Middle frontal gyrus (tissue), 1 donor: ENCODE data around the gene TCEAL8.
"Not testable (repeated sequence)": the region's sequence is repeated elsewhere in the genome, so short reads cannot be mapped to it uniquely, and the experiment has no call there.

Source experiments
- DNase-seq: peaks from one replicate; pipeline ENCODE4 v3.0.0-alpha.2; 2015; ENCODE audit warnings: low spot score; ENCODE audit errors: extremely low spot score

Gene TCEAL8

GRCh38 chrX:103254921-103255493, at the start of gene TCEAL8:
TCEAL8 (minus strand) TSS chrX:103255155; CDS start chrX:103253979, 1,176 bp downstream.
- peak; percentile 69 for DNase-seq

- no peak for DNase-seq
These were observed 49.8 kb upstream of the TCEAL8 start for GRCh38 chrX:103304705-103305104.

GRCh38 chrX:103293118-103293517, 38.2 kb upstream of the TCEAL8 start:
- DNase-seq: no peak

GRCh38 chrX:103279624-103280023, 24.7 kb upstream of the TCEAL8 start:
- no peak for DNase-seq

GRCh38 chrX:103276581-103277002, 21.6 kb upstream of the TCEAL8 start, which contains the start of gene TCEAL5:
TCEAL5 (minus strand) TSS chrX:103276750; CDS start chrX:103274563, 2,187 bp downstream.
- DNase-seq: peak; percentile 45

GRCh38 chrX:103275947-103276567, 21.1 kb upstream of the TCEAL8 start:
- no peak for DNase-seq

- no peak for DNase-seq
These were observed 19.3 kb upstream of the TCEAL8 start for GRCh38 chrX:103274284-103274683.

GRCh38 chrX:103258275-103258674, 3.3 kb upstream of the TCEAL8 start:
- no peak for DNase-seq

GRCh38 chrX:103256651-103257050, 1.7 kb upstream of the TCEAL8 start:
- DNase-seq: no peak

- DNase-seq: no peak
These were observed 657 bp downstream of the TCEAL8 start for GRCh38 chrX:103254171-103254824.

- no peak for DNase-seq
These were observed 1.3 kb downstream of the TCEAL8 start for GRCh38 chrX:103253608-103254007.

GRCh38 chrX:103250977-103251376, 4.0 kb downstream of the TCEAL8 start:
- DNase-seq: no peak

- DNase-seq: no peak
These were observed 5.2 kb downstream of the TCEAL8 start for GRCh38 chrX:103249805-103250204.

GRCh38 chrX:103248553-103248952, 6.4 kb downstream of the TCEAL8 start:
- DNase-seq: no peak

GRCh38 chrX:103240155-103240554, 14.8 kb downstream of the TCEAL8 start:
- DNase-seq: no peak

GRCh38 chrX:103236296-103236695, 18.7 kb downstream of the TCEAL8 start:
- no peak for DNase-seq

- DNase-seq: not testable (repeated sequence)
These were observed 19.3 kb downstream of the TCEAL8 start for GRCh38 chrX:103235608-103236007.

- no peak for DNase-seq
These were observed 20.1 kb downstream of the TCEAL8 start for GRCh38 chrX:103234869-103235268.

- no peak for DNase-seq
These were observed 21.7 kb downstream of the TCEAL8 start for GRCh38 chrX:103233263-103233662.

- not testable (repeated sequence) for DNase-seq
These were observed 29.0 kb downstream of the TCEAL8 start for GRCh38 chrX:103225918-103226317.

- no peak for DNase-seq
These were observed 34.2 kb downstream of the TCEAL8 start for GRCh38 chrX:103220511-103221323.
